GM19438 (cell line): ENCODE data around the gene NT5C3A.
"Not testable (repeated sequence)": the region's sequence is repeated elsewhere in the genome, so short reads cannot be mapped to it uniquely, and the experiment has no call there.

Experiments used
- ATAC-seq: cut with Tn5 transposase; IDR thresholded peaks from one replicate; pipeline ENCODE4 v1.9.1; 2021; ENCODE audit warnings: low read depth; ENCODE audit not compliant: unreplicated experiment

The NT5C3A gene

GRCh38 chr7:33043501-33044400 lies 18.8 kb downstream of the NT5C3A start:
- no peak for ATAC-seq

DNA sequence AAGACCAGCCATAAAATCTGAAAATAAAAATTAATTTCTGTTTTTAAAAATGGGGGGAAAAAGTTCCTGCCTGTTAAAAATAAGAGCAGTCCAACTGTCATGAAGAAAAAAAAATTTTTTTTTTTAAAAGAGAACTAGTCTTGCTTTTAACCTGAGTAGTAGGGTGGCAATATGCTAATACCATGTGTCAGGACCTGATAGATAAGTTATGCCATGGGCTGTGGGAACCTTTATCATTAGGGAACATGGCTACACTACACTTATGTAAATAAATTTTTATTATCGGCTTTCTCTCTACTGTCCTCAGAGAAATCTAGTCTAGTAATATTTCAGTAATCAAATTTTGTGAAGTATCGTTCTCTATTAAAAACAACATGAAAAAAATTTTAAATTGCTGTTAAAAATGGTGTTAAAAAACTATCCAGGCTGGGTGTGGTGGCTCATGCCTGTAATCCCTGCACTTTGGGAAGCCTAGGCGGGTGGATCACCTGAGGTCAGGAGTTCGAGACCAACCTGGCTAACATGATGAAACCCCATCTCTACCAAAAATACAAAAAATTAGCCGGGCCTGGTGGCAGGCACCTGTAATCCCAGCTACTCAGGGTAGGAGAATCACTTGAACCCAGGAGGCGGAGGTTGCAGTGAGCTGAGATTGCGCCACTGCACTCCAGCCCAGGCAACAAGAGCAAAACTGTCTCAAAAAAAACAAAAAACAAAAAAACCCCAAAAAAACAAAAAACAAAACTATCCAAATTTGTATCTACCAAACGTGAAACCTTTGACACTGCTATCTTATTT lies 20.7 kb downstream of the NT5C3A start:
- no peak for ATAC-seq

GRCh38 chr7:33040803-33041516 lies 21.6 kb downstream of the NT5C3A start:
- ATAC-seq, result peak; percentile 96

DNA sequence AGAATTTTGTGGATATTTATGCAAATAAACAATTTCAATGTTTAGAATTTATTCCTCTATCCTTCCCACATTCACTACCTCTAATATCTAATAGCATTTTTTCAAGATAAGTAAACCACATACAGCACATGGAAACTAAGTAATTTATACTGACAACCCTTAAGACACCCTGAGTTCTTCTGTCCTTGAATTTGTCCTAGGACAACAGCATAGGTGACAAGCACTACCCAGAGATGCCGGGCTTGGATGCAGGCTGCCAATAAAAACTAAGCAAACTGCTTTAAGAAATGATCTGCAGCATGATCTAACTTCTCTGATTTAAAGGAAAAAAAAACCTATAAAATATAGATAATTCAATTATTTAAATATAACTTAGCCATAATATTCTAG lies 22.7 kb downstream of the NT5C3A start:
- ATAC-seq, result no peak

DNA sequence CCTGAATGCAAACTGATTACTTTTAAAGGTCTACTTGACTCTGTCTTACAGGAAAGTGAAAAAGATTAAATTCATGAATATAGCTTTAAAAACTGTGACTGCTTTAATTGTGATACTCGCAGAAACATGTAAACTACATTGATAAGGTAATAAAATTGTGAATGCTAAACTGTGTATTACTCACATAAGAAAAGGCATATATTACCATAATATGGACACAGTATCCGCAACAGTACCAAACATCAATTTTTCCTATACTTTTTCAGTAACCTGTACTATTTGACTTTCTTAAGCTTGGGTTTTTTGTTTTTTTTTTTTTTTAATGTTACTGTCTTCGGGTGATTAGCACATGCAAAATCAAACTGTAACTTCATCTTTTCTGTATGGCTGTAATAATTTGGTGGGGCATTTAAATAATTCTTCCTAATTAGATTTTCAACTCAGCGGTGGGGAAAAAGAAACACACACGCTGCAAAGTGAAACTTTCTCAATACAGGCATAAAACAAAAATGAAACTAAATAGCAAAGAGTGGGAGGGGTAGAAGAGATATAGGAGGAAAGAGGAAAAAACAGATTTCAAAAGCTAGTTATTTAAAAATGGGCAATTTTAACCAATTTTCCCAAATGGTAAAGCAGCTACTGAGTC lies 23.2 kb downstream of the NT5C3A start:
- peak; percentile 37 for ATAC-seq

- ATAC-seq, result no peak
Measured at GRCh38 chr7:33038639-33039038, 23.9 kb downstream of the NT5C3A start.

- no peak for ATAC-seq
Measured at GRCh38 chr7:33035776-33036175, 26.8 kb downstream of the NT5C3A start.

GRCh38 chr7:33024189-33024757 lies 38.3 kb downstream of the NT5C3A start:
- no peak for ATAC-seq

- no peak for ATAC-seq
Measured at GRCh38 chr7:33012364-33012763, 50.2 kb downstream of the NT5C3A start.

DNA sequence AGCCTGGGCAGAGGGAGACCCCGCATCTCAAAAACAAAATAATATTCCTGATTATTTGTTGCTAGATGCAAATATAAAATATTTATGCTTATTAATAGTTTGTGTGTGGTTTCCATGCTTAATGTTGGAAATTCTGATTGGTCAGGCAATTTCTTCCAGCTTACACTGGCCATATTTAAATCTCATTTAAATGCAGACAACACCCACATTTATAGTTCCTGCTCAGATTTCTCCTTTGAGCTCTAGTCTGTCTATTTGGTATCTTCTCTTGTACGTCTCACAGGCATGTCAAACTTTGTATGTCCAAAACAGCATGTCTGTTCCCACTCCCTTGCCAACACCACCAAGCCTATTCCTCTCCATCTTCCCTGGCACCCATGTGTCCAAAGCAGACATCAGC lies 52.8 kb downstream of the NT5C3A start:
- ATAC-seq, result no peak

DNA sequence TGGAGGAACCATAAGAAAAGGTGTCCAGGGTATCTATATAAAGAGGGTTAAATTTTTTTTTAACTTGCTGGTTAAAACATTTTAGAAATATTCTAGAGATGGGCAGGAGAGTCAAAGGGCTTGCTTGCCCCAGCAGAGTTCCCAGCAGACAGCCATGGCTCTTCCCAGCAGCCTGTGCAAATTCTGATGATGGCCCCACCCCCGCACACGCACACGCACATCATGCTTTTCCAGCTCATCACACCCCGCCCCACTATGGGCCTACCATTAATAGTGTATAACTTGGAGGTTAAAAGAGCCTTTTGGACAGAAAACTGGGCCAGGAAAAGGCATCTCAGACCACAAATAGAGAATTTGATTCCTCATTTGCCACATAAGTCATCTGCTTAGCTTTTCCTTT lies 56.9 kb downstream of the NT5C3A start:
- ATAC-seq, result not testable (repeated sequence)

DNA sequence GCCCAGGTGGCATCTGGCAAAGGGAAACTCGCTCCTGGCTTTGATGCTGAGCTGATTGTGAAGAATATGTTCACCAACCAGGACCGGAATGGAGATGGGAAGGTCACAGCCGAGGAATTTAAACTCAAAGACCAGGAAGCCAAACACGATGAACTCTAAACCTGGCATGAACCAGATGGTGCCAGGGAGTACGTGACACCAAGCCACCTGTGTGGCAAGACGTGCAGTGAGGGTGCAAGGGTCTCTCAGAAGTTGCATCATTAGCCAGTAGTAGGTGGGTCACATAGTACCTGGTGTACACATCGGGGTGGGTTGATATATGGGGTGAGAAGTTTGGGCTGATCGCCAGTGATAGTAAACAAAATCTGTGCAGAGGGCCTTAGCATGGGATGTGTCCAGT lies 57.4 kb downstream of the NT5C3A start:
- not testable (repeated sequence) for ATAC-seq

DNA sequence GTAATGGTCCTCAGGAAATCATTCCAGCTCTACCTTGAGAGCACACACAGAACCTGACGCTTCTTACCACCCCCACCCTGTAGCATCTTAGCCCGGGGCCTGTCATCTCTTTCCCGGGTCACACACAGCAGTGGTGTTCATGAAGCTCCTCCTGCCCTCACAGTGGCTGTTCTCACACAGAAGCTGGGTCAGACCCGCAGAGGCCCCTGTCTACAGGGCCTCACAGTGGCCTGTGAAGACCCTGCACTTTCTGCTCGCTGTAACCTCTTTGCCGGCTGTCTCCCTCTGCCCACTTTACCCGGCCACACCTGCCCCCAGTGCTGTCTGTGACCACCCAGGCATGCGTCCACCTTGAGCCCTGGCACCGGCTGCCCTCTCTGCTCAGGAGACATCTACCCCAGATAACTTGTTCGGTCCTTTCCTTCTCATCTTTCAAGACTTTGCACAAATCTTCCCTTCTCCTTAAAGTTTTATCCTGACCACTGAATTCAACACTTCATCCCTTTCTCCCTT lies 58.4 kb downstream of the NT5C3A start:
- not testable (repeated sequence) for ATAC-seq

DNA sequence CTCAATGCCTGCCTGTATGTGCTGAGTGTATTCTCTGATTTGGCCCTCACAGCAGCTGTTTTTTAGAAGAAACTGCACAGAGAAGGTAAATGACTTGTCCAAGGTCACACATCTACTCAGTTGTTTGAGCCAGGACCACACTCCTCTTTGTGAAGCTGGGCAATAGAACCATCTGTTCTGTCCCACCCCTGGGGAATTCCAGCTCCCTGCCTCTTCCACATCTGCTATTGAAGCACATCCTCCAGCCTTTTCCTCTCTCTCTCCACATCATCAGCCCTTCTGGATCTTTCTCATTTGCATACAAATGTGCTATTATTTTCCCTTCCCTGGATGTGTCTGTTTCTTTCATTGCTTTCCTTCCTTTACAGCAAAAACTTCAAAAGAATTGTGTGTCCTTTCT lies 59.5 kb downstream of the NT5C3A start:
- ATAC-seq, result not testable (repeated sequence)

DNA sequence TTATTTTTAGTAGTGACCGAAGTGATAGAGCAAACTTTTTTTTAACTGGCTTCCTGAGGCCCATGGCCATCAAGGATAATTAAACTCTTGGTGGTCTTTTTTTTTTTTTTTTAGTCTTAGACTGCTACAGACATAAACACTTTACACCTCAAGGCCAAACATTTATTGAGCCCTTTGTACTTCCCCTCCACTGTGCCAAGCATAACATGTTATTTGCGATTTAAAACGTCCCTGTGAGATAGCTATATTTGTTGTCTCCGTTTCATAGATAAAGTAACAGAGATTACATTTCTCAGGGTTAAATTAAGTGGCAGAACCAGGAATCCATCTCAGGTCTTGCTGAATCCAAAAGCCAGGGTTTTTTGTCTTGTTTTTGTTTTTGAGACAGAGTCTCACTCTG lies 63.2 kb downstream of the NT5C3A start:
- ATAC-seq, result not testable (repeated sequence)

DNA sequence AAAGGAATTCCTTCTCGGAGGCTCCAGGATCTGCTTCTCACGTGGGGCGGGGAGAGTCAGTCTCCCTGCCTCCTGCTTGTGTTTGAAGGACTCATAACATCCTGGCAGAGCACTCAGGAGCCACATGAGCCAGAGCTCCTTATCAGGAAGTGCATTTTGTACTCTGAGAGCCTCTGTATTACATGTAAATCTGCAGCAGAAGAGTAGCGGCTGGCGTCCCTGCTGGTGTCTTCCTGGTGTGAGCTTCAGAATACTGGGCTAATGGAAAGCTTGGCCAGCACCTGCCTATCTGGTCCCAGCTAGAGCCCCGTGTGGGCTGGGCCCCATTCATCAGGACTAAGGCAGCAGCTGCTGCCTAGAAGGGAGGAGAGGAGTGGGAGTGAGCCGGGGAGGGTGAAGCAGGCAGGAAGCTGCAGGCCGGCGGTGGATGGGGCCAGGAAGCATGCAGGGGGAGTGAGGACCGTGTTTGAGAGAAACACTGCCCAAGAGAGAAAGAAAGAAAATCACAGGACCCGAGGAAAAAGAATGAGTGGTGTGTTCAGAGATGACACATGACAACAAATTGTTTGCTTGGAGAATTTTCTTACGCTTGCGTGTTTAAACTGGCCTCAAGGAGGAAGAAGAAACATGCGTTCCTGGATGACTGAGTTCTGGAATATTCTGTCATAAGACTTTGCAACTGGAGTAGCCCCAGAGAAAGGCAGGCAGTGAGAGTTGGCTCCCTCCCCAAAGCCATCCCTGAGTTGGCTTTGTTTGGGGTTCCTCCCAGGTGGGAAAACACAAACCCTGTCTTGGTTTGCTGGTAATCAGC lies 64.0 kb downstream of the NT5C3A start:
- ATAC-seq, result peak; percentile 76

DNA sequence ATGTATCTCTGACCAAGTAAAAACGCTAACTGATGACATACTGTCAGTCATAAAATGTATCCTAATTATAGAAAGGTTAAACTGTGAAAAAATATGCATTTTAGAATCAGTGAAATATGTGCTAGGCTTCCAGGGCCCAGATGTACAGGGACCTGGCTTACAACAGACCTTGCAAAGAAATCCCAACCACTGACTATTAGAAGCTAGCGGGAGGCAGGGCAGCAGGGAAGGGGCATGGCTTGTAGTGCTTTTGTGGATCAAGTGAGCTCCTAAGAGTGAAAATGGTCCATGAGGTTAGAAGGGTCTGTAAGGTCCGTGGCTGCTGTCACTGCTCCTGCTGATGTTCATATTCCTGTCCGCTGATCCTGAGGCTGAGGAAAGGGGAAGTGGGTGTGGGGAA lies 64.6 kb downstream of the NT5C3A start:
- ATAC-seq, result not testable (repeated sequence)

DNA sequence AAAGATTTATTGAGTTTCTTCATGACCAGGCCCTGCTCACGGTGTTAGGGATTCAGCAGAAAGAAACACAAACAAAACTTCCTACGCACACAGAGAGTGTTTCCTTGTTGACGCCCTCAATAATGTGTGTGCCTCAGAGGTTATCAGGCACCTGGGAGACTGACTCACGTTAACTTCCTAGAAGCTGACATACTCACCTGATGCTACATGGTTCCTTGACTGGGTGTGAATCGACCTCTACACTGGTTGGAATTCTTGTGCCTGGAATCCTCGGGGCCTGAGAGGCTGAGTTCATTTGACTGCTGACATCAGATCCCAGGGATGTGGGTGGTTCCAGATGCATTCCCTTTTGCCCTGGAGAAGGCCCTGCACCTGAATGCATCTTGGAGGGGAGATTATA lies 69.8 kb downstream of the NT5C3A start:
- not testable (repeated sequence) for ATAC-seq
